Neural progenitor cell (in vitro differentiated cells): Measurements from ENCODE around the gene ZNF521. TPM values are rescaled to one million over a fixed set of nuclear protein-coding genes. Genes with fewer than 3 reads are reported as not detected.

Experiments used
- DNase-seq: peaks from one replicate; pipeline ENCODE4 v3.0.0-alpha.2; 2016; ENCODE audit warnings: low spot score
- H2AFZ ChIP-seq: fragments of 200-600 bp; sonication (generic); replicated peaks from 2 replicates; pipeline ENCODE4 v1.6.1; 2016; ENCODE audit warnings: antibody characterized with exemption
- H3F3A ChIP-seq: fragments of 200-600 bp; sonication (generic); 2 replicates; pipeline ENCODE4 v1.6.1; 2016; ENCODE audit warnings: antibody characterized with exemption, low read depth
- H3K27ac ChIP-seq: fragments of 200-600 bp; sonication (generic); 2 replicates; pipeline ENCODE4 v1.5.1; 2016; ENCODE audit warnings: mild to moderate bottlenecking
- H3K27me3 ChIP-seq: fragments of 200-600 bp; sonication (generic); 2 replicates; pipeline ENCODE4 v1.6.1; 2016; ENCODE audit warnings: mild to moderate bottlenecking, moderate library complexity
- H3K36me3 ChIP-seq: fragments of 200-600 bp; sonication (generic); 2 replicates; pipeline ENCODE4 v1.5.1; 2016
- H3K4me1 ChIP-seq: fragments of 200-600 bp; sonication (generic); 2 replicates; pipeline ENCODE4 v1.6.1; 2016; ENCODE audit warnings: mixed run types
- H3K4me2 ChIP-seq: fragments of 200-600 bp; sonication (generic); 2 replicates; pipeline ENCODE4 v1.6.1; 2016
- H3K4me3 ChIP-seq: fragments of 200-600 bp; sonication (generic); 2 replicates; pipeline ENCODE4 v1.5.1; 2016
- H3K79me2 ChIP-seq: fragments of 200-600 bp; sonication (generic); 2 replicates; pipeline ENCODE4 v1.6.1; 2016; ENCODE audit warnings: low read depth
- H3K9ac ChIP-seq: fragments of 200-600 bp; sonication (generic); 2 replicates; pipeline ENCODE4 v1.6.1; 2016
- H3K9me3 ChIP-seq: fragments of 200-600 bp; sonication (generic); 2 replicates; pipeline ENCODE4 v1.5.1; 2016; ENCODE audit warnings: low read depth
- H4K20me1 ChIP-seq: fragments of 200-600 bp; sonication (generic); 2 replicates; pipeline ENCODE4 v1.6.1; 2016; ENCODE audit warnings: low read depth
- H3K27ac Mint-ChIP-seq: 3 replicates; pipeline ENCODE4 v1.8.0; 2021; ENCODE audit warnings: mixed read lengths
- H3K27me3 Mint-ChIP-seq: 2 replicates; pipeline ENCODE4 v1.8.0; 2022; ENCODE audit warnings: low read depth, mild to moderate bottlenecking, inconsistent platforms, moderate library complexity, mixed read lengths; ENCODE audit not compliant: insufficient read depth
- H3K36me3 Mint-ChIP-seq: 3 replicates; pipeline ENCODE4 v1.8.0; 2021; ENCODE audit warnings: mixed read lengths
- H3K4me1 Mint-ChIP-seq: 3 replicates; pipeline ENCODE4 v1.8.0; 2021; ENCODE audit warnings: mixed read lengths
- H3K4me3 Mint-ChIP-seq: 3 replicates; pipeline ENCODE4 v1.8.0; 2021; ENCODE audit warnings: mild to moderate bottlenecking, moderate library complexity, mixed read lengths
- H3K9me3 Mint-ChIP-seq: 3 replicates; pipeline ENCODE4 v1.8.0; 2020; ENCODE audit warnings: mixed read lengths
- CTCF ChIP-seq: fragments of 200-600 bp; sonication (generic); IDR thresholded peaks from 2 replicates; pipeline ENCODE4 v1.5.1; 2017; ENCODE audit warnings: antibody characterized with exemption, mild to moderate bottlenecking
- EZH2 ChIP-seq: fragments of 200-600 bp; sonication (generic); IDR thresholded peaks from 2 replicates; pipeline ENCODE4 v1.6.1; 2017; ENCODE audit warnings: antibody characterized with exemption, mild to moderate bottlenecking, moderate library complexity
- EZH2phosphoT487 ChIP-seq: fragments of 200-600 bp; sonication (generic); IDR thresholded peaks from 2 replicates; pipeline ENCODE4 v1.6.1; 2017; ENCODE audit warnings: antibody characterized with exemption
- total RNA-seq: library from RNA; depleted of rRNA; stranded (reverse); fragments of >200 nt; gene quantifications from 2 replicates; pipeline ENCODE4 v1.2.3, GENCODE V29; 2015; ENCODE audit warnings: low replicate concordance

ZNF521 gene
- total RNA-seq, 1 donor from 2014 or later = 136 TPM

- H3K4me2 ChIP-seq = no peak overlapping the region
- H3F3A ChIP-seq = no peaks in the 10 kb centered on the region
- Mint-ChIP-seq H3K4me3 (no peak overlapping the region), H3K27me3 (no peaks in the 10 kb centered on the region), H3K36me3 (peaks cover 37% of the 10 kb centered on the region), H3K4me1 (peaks cover 34% of the 10 kb centered on the region), H3K27ac (peak overlapping the region; percentile 85), H3K9me3 (no peaks in the 10 kb centered on the region)
- no peak overlapping the region for H3K9ac ChIP-seq
- peaks cover 82% of the 10 kb centered on the region for H3K79me2 ChIP-seq
- H3K27me3 ChIP-seq = no peaks in the 10 kb centered on the region
- no peak overlapping the region for H2AFZ ChIP-seq
- H3K4me3 ChIP-seq = no peak overlapping the region
- H4K20me1 ChIP-seq = peaks cover 96% of the 10 kb centered on the region
- TF ChIP-seq EZH2phosphoT487 (no peak), EZH2 (no peak), CTCF (no peak)
- H3K9me3 ChIP-seq = no peaks in the 10 kb centered on the region
- H3K4me1 ChIP-seq = peaks cover 14% of the 10 kb centered on the region
- no peak for DNase-seq
- peaks cover 11% of the 10 kb centered on the region for H3K36me3 ChIP-seq
- H3K27ac ChIP-seq = peak overlapping the region; percentile 18
Observed at GRCh38 chr18:25230658-25231326, 121.2 kb downstream of the ZNF521 start.

GRCh38 chr18:25229920-25230319, 122.0 kb downstream of the ZNF521 start:
- H4K20me1 ChIP-seq = peaks cover 96% of the 10 kb centered on the region
- no peak for DNase-seq
- Mint-ChIP-seq H3K4me3 (no peak overlapping the region), H3K9me3 (no peaks in the 10 kb centered on the region), H3K27me3 (no peaks in the 10 kb centered on the region), H3K4me1 (peaks cover 39% of the 10 kb centered on the region), H3K36me3 (peaks cover 46% of the 10 kb centered on the region), H3K27ac (no peak overlapping the region)
- no peak overlapping the region for H3K4me2 ChIP-seq
- H3F3A ChIP-seq = no peaks in the 10 kb centered on the region
- H3K9me3 ChIP-seq = no peaks in the 10 kb centered on the region
- no peak overlapping the region for H3K9ac ChIP-seq
- no peak overlapping the region for H3K4me3 ChIP-seq
- peaks cover 82% of the 10 kb centered on the region for H3K79me2 ChIP-seq
- TF ChIP-seq EZH2phosphoT487 (no peak), CTCF (no peak), EZH2 (no peak)
- H3K4me1 ChIP-seq = peaks cover 10% of the 10 kb centered on the region
- no peaks in the 10 kb centered on the region for H3K27me3 ChIP-seq
- H2AFZ ChIP-seq = no peak overlapping the region
- H3K36me3 ChIP-seq = peaks cover 14% of the 10 kb centered on the region
- H3K27ac ChIP-seq = no peak overlapping the region

- no peak for DNase-seq
- TF ChIP-seq EZH2phosphoT487 = no peak
- no peak for TF ChIP-seq EZH2
- no peak for TF ChIP-seq CTCF
- H3K27me3 Mint-ChIP-seq = no peaks in the 10 kb centered on the region
- H3K27ac Mint-ChIP-seq = no peak overlapping the region
- Histone ChIP-seq H3K9ac (no peak overlapping the region), H3K9me3 (no peaks in the 10 kb centered on the region), H3K79me2 (peaks cover 82% of the 10 kb centered on the region), H3K36me3 (peaks cover 14% of the 10 kb centered on the region), H4K20me1 (peaks cover 96% of the 10 kb centered on the region), H3K4me1 (peaks cover 6% of the 10 kb centered on the region), H3K4me2 (no peak overlapping the region), H3F3A (no peaks in the 10 kb centered on the region), H3K27ac (no peak overlapping the region), H3K27me3 (no peaks in the 10 kb centered on the region), H2AFZ (no peak overlapping the region), H3K4me3 (no peak overlapping the region)
- no peaks in the 10 kb centered on the region for H3K9me3 Mint-ChIP-seq
- H3K36me3 Mint-ChIP-seq = peaks cover 55% of the 10 kb centered on the region
- peaks cover 45% of the 10 kb centered on the region for H3K4me1 Mint-ChIP-seq
- H3K4me3 Mint-ChIP-seq = no peak overlapping the region
Observed at GRCh38 chr18:25229081-25229480, 122.9 kb downstream of the ZNF521 start.
